Hepatocyte (in vitro differentiated cells): ENCODE data around the gene ARAP1.

Experiments used
- CTCF ChIP-seq: fragments of 200-600 bp; sonication (generic); IDR thresholded peaks from 2 replicates; pipeline ENCODE4 v1.5.1; 2016; ENCODE audit warnings: antibody characterized with exemption, mild to moderate bottlenecking; ENCODE audit not compliant: poor library complexity
- EZH2 ChIP-seq: fragments of 200-600 bp; sonication (generic); IDR thresholded peaks from 2 replicates; pipeline ENCODE4 v1.6.1; 2016; ENCODE audit warnings: antibody characterized with exemption, mild to moderate bottlenecking, borderline replicate concordance
- EZH2phosphoT487 ChIP-seq: fragments of 200-600 bp; sonication (generic); IDR thresholded peaks from one replicate; pipeline ENCODE4 v1.6.1; 2018; ENCODE audit warnings: antibody characterized with exemption, mild to moderate bottlenecking, low read depth, moderate library complexity; ENCODE audit not compliant: unreplicated experiment, severe bottlenecking

GRCh38 chr11:72768581-72768980 lies 16.4 kb upstream of the ARAP1 start:
- TF ChIP-seq CTCF (no peak), EZH2phosphoT487 (no peak), EZH2 (no peak)
